GM12892 (cell line): ENCODE data around the gene SSBP3.

ENCODE experiments used
- POLR2A ChIP-seq: IDR thresholded peaks from 2 replicates; pipeline ENCODE4 v1.6.1; 2011; ENCODE audit warnings: low read depth, low read length, control low read depth
- POLR2AphosphoS5 ChIP-seq: IDR thresholded peaks from 2 replicates; pipeline ENCODE4 v1.6.1; 2011; ENCODE audit warnings: low read depth, low read length, control low read depth
- TAF1 ChIP-seq: IDR thresholded peaks from 2 replicates; pipeline ENCODE4 v1.6.1; 2011; ENCODE audit warnings: low read depth, mild to moderate bottlenecking, control low read depth, low read length, borderline replicate concordance

DNA sequence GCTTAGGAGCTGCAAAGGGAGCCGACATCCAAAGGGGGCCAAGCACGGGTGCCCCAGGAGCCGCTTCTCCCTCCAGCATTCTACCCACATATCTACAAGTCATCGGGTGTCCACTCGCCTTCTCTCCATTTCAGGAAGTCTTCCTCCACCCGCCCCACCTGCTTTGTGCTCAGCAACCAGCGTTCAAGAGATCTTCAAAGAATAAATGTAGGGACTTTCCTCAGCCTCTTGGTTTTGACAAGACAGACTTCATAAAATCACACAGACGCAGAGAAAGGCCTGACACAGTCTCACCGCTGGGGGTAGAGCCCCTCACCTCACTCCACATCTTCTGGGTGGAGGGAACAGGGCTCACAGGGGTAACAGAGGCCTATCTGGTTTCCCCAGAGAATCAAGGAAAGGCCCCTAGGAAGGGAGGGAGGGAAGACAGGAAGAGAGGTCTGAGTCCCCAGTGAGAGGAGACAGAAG is 49.5 kb downstream of the SSBP3 start:
- TF ChIP-seq POLR2A (no peak), POLR2AphosphoS5 (no peak), TAF1 (no peak)
